HepG2 (cell line): ENCODE data around the gene XPOT. TPM values are rescaled to one million over a fixed set of nuclear protein-coding genes. Genes with fewer than 3 reads are reported as not detected.

Experiments
- ASH2L ChIP-seq: fragments of 300-600, 200-600 bp; sonication (generic); IDR thresholded peaks from 2 replicates; pipeline ENCODE4 v1.7.0; 2017; ENCODE audit warnings: low read depth, mild to moderate bottlenecking, moderate library complexity, mixed read lengths, low read length; ENCODE audit not compliant: insufficient read length
- CHCHD3 ChIP-seq: sonication (generic); formaldehyde crosslinking; IDR thresholded peaks from 2 replicates; pipeline ENCODE4 v1.8.0; 2022; ENCODE audit warnings: mild to moderate bottlenecking, missing genetic modification reagents, moderate library complexity
- DNMT3B ChIP-seq: conservative IDR thresholded peaks from 2 replicates; pipeline ENCODE4 v1.6.1; 2016; ENCODE audit warnings: missing biosample characterization, control low read depth
- GATAD2A ChIP-seq: IDR thresholded peaks from 2 replicates; pipeline ENCODE4 v1.6.1; 2016
- HHEX ChIP-seq: IDR thresholded peaks from 2 replicates; pipeline ENCODE4 v1.6.1; 2016; ENCODE audit warnings: control low read depth
- ISL2 ChIP-seq: sonication (generic); formaldehyde crosslinking; IDR thresholded peaks from 2 replicates; pipeline ENCODE4 v1.5.0; 2020; ENCODE audit warnings: missing genetic modification reagents
- KDM2A ChIP-seq: sonication (generic); formaldehyde crosslinking; IDR thresholded peaks from 2 replicates; pipeline ENCODE4 v1.4.0; 2020; ENCODE audit warnings: low read depth, missing genetic modification reagents, borderline replicate concordance
- MAFK ChIP-seq, 2 experiments: IDR thresholded peaks in 1 of 2; conservative IDR thresholded peaks in 1 of 2; 2 replicates each; pipeline ENCODE4 v1.6.1; 2011; ENCODE audit warnings: improper control_type of control experiment in 2 of 2, low read length in 2 of 2
- MED1 ChIP-seq: sonication (generic); formaldehyde crosslinking; IDR thresholded peaks from 2 replicates; pipeline ENCODE4 v1.4.0; 2020; ENCODE audit warnings: missing genetic modification reagents
- MEF2D ChIP-seq: sonication (generic); formaldehyde crosslinking; IDR thresholded peaks from 2 replicates; pipeline ENCODE4 v1.5.1; 2020; ENCODE audit warnings: mild to moderate bottlenecking, missing genetic modification reagents
- MXI1 ChIP-seq: IDR thresholded peaks from 3 replicates; pipeline ENCODE4 v1.6.1; 2012; ENCODE audit warnings: low read depth, low read length, inconsistent platforms, borderline replicate concordance
- NFE2L2 ChIP-seq: fragments of 150-350 bp; IDR thresholded peaks from 2 replicates; pipeline ENCODE4 v1.6.1; 2014; ENCODE audit warnings: low read length
- SALL2 ChIP-seq: sonication (generic); formaldehyde crosslinking; IDR thresholded peaks from 2 replicates; pipeline ENCODE4 v1.8.1; 2023; ENCODE audit warnings: mild to moderate bottlenecking, missing genetic modification reagents, inconsistent platforms
- SMYD3 ChIP-seq: sonication (generic); formaldehyde crosslinking; IDR thresholded peaks from 2 replicates; pipeline ENCODE4 v1.8.1; 2023; ENCODE audit warnings: mild to moderate bottlenecking, missing genetic modification reagents
- ZBTB20 ChIP-seq: sonication (generic); formaldehyde crosslinking; IDR thresholded peaks from 2 replicates; pipeline ENCODE4 v1.8.1; 2023; ENCODE audit warnings: missing genetic modification reagents, low read depth, mild to moderate bottlenecking, borderline replicate concordance
- ZBTB21 ChIP-seq: sonication (generic); formaldehyde crosslinking; IDR thresholded peaks from 2 replicates; pipeline ENCODE4 v1.4.0; 2020; ENCODE audit warnings: missing genetic modification reagents
- ZNF839 ChIP-seq: sonication (generic); formaldehyde crosslinking; IDR thresholded peaks from 2 replicates; pipeline ENCODE4 v1.4.0; 2020; ENCODE audit warnings: missing genetic modification reagents, mild to moderate bottlenecking, borderline replicate concordance
- polyA plus RNA-seq, 8 experiments: library from polyadenylated mRNA; depleted of rRNA in 3 of 8; stranded (reverse) in 7 of 8; unstranded in 1 of 8; fragments of >200 nt; fragmentation: Illumina TruSeq in 4 of 8; extraction: Trizol in 4 of 8; gene quantifications; 2 replicates each; pipeline versions ENCODE4 v1.2.1 to v1.2.3, GENCODE V29; 2011 to 2016; ENCODE audit warnings: low read depth in 4 of 8, missing spikeins in 1 of 8, mixed read lengths in 1 of 8; ENCODE audit not compliant: insufficient read depth in 1 of 8
- total RNA-seq, 5 experiments: library from RNA; depleted of rRNA; stranded (reverse); fragments of >200 nt; fragmentation: Illumina TruSeq; extraction: Trizol; gene quantifications; 2 replicates each; pipeline ENCODE4 v1.2.3, GENCODE V29; 2016; ENCODE audit warnings: low read depth in 1 of 5
- TF ChIP-seq, protein P1 (sequence below): sonication (generic); formaldehyde crosslinking; IDR thresholded peaks from 2 replicates; pipeline ENCODE4 v1.4.0; 2020; ENCODE audit warnings: low read depth, mild to moderate bottlenecking, missing genetic modification reagents
- TF ChIP-seq, protein P2 (sequence below): IDR thresholded peaks from 2 replicates; pipeline ENCODE4 v1.6.1; 2016; ENCODE audit warnings: mild to moderate bottlenecking, missing biosample characterization, missing genetic modification reagents
- TF ChIP-seq, protein P3 (sequence below): sonication (generic); formaldehyde crosslinking; IDR thresholded peaks from 2 replicates; pipeline ENCODE4 v1.5.1; 2020; ENCODE audit warnings: missing genetic modification reagents, mild to moderate bottlenecking, borderline replicate concordance
- TF ChIP-seq, protein P4 (sequence below), 2 experiments: fragments of 450-650 bp in 1 of 2; sonication (generic) in 1 of 2; formaldehyde crosslinking; IDR thresholded peaks; 2 replicates each; pipeline versions ENCODE4 v1.5.0 to v1.8.0; 2020 to 2022; ENCODE audit warnings: mild to moderate bottlenecking in 1 of 2, missing genetic modification reagents in 1 of 2
- TF ChIP-seq, protein P5 (sequence below): IDR thresholded peaks from 2 replicates; pipeline ENCODE4 v1.6.1; 2016; ENCODE audit warnings: low read depth, missing genetic modification reagents, missing compliant biosample characterization

Gene XPOT
- total and polyA plus RNA-seq, 2 of the 13 experiments (the other 11 are each of a cell fraction or from before 2014, with no cell fraction given), result 93.8 to 102 TPM

DNA sequence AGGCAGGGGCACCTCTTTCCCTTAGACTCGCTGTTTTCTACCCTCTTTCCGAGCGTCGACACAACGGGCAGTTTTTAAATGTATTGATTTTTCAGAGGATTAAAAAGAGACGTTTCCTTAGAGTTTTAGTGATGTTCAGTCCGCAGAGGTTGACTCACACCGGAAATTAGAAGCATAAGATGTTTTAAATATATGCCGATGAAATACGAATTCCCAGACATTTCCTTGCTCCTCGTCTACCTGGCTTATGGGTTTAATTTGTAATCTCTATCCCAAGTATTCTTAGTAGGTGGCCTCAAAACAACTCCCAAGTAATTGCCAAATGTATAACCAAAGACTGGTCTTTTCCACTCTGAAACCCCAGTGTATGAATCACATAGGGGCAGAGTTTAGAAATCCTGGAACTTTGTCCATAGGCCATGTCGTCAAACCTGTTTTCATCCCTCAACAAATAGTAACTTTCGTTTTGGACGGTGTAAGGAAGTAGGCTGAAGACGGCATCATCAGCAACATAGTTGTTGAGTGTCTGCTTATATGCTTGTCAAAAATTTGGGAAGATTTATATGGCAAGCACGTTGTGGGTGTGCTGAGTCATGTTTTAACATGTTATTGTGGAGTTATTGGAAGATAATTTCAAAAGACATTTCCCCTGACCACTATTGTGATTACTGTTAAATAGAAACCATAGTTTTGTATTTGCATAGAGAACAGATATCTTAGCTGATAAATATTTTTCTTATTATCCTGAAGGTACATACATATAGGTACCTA is 48.6 kb downstream of the XPOT start (continued):
- TF ChIP-seq MXI1 (peak; percentile 20; the same call in 1 of the 3 replicates), CHCHD3 (CRISPR knock-in tag) (no peak), SMYD3 (CRISPR knock-in tag) (no peak), ASH2L (peak; percentile 54), SALL2 (CRISPR knock-in tag) (no peak), MAFK (conservative IDR thresholded peaks at IDR 0.05 in 1 of 2, IDR thresholded peaks at IDR 0.05 in 1 of 2; ENCODE audit: low read length in 2 of 2) (peak; percentile 34 to 64; a peak in 3 of 4 replicates), ZNF839 (CRISPR knock-in tag) (no peak), ZBTB20 (no peak), KDM2A (CRISPR knock-in tag) (no peak), DNMT3B (CRISPR knock-in tag) (0 out of 2 replicates have a peak, but pooled peaks have one; percentile 31), MEF2D (CRISPR knock-in tag) (no peak), GATAD2A (no peak), ZBTB21 (no peak), MED1 (CRISPR knock-in tag) (no peak), HHEX (CRISPR knock-in tag) (no peak), ISL2 (CRISPR knock-in tag) (no peak), NFE2L2 (peak; percentile 73)
- TF ChIP-seq, protein P1, sequence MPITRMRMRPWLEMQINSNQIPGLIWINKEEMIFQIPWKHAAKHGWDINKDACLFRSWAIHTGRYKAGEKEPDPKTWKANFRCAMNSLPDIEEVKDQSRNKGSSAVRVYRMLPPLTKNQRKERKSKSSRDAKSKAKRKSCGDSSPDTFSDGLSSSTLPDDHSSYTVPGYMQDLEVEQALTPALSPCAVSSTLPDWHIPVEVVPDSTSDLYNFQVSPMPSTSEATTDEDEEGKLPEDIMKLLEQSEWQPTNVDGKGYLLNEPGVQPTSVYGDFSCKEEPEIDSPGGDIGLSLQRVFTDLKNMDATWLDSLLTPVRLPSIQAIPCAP (CRISPR knock-in tag), result no peak
- TF ChIP-seq, protein P2, sequence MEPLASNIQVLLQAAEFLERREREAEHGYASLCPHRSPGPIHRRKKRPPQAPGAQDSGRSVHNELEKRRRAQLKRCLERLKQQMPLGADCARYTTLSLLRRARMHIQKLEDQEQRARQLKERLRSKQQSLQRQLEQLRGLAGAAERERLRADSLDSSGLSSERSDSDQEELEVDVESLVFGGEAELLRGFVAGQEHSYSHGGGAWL (CRISPR knock-in tag), result no peak
- TF ChIP-seq, protein P3, sequence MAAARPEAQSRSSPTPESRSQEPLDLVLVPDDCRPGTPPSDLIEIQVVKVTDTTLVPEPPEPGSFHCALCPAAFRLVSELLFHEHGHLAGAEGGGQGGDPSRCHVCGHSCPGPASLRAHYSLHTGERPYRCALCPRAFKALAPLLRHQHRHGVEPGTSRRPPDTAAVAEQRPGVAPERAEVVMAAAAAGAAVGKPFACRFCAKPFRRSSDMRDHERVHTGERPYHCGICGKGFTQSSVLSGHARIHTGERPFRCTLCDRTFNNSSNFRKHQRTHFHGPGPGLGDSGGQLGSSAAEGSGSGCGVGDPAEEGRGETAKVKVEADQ (CRISPR knock-in tag), result no peak
- TF ChIP-seq, protein P4, sequence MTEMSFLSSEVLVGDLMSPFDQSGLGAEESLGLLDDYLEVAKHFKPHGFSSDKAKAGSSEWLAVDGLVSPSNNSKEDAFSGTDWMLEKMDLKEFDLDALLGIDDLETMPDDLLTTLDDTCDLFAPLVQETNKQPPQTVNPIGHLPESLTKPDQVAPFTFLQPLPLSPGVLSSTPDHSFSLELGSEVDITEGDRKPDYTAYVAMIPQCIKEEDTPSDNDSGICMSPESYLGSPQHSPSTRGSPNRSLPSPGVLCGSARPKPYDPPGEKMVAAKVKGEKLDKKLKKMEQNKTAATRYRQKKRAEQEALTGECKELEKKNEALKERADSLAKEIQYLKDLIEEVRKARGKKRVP (CRISPR knock-in tag; IDR thresholded peaks at IDR 0.05), result no peak
- TF ChIP-seq, protein P5, sequence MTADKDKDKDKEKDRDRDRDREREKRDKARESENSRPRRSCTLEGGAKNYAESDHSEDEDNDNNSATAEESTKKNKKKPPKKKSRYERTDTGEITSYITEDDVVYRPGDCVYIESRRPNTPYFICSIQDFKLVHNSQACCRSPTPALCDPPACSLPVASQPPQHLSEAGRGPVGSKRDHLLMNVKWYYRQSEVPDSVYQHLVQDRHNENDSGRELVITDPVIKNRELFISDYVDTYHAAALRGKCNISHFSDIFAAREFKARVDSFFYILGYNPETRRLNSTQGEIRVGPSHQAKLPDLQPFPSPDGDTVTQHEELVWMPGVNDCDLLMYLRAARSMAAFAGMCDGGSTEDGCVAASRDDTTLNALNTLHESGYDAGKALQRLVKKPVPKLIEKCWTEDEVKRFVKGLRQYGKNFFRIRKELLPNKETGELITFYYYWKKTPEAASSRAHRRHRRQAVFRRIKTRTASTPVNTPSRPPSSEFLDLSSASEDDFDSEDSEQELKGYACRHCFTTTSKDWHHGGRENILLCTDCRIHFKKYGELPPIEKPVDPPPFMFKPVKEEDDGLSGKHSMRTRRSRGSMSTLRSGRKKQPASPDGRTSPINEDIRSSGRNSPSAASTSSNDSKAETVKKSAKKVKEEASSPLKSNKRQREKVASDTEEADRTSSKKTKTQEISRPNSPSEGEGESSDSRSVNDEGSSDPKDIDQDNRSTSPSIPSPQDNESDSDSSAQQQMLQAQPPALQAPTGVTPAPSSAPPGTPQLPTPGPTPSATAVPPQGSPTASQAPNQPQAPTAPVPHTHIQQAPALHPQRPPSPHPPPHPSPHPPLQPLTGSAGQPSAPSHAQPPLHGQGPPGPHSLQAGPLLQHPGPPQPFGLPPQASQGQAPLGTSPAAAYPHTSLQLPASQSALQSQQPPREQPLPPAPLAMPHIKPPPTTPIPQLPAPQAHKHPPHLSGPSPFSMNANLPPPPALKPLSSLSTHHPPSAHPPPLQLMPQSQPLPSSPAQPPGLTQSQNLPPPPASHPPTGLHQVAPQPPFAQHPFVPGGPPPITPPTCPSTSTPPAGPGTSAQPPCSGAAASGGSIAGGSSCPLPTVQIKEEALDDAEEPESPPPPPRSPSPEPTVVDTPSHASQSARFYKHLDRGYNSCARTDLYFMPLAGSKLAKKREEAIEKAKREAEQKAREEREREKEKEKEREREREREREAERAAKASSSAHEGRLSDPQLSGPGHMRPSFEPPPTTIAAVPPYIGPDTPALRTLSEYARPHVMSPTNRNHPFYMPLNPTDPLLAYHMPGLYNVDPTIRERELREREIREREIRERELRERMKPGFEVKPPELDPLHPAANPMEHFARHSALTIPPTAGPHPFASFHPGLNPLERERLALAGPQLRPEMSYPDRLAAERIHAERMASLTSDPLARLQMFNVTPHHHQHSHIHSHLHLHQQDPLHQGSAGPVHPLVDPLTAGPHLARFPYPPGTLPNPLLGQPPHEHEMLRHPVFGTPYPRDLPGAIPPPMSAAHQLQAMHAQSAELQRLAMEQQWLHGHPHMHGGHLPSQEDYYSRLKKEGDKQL, result no peak
